HEK293 (cell line): ENCODE data around the gene MED6.

ENCODE experiments used
- CTCF ChIA-PET: fragments of 350-600 bp; formaldehyde crosslinking; extraction: SDS; loops from one replicate; lab custom pipeline; 2021; ENCODE audit warnings: antibody characterized with exemption; lab: Yijun Ruan, JAX
- POLR2A ChIA-PET: fragments of 300-600 bp; formaldehyde crosslinking; extraction: SDS; loops from one replicate; lab custom pipeline; 2020; ENCODE audit warnings: antibody characterized with exemption, inconsistent platforms; lab: Yijun Ruan, JAX
- H3K27ac ChIP-seq: fragments of 200-500 bp; sonication (Bioruptor generic); 2 replicates; pipeline ENCODE4 v1.5.1; 2014; ENCODE audit warnings: low read depth, low read length, control low read depth, inconsistent platforms; ENCODE audit errors: extremely low read depth
- H3K36me3 ChIP-seq, 2 experiments: fragments of 200-500 bp in 1 of 2; sonication (Bioruptor generic) in 1 of 2; 1 replicate in 1 of 2; 2 replicates in 1 of 2; pipeline ENCODE4 v1.5.1; 2014 to 2017; ENCODE audit warnings: inconsistent platforms in 2 of 2, low read length in 2 of 2; ENCODE audit not compliant: control insufficient read depth in 2 of 2, insufficient read depth in 1 of 2
- H3K4me1 ChIP-seq: fragments of 200-500 bp; sonication (Bioruptor generic); 2 replicates; pipeline ENCODE4 v1.5.1; 2014; ENCODE audit warnings: mild to moderate bottlenecking, low read length, inconsistent platforms; ENCODE audit not compliant: control insufficient read depth, insufficient read depth
- H3K4me3 ChIP-seq: 2 replicates; pipeline ENCODE4 v1.5.1; 2011; ENCODE audit warnings: low read depth, mild to moderate bottlenecking, control low read depth, low read length, moderate library complexity
- H3K9me3 ChIP-seq: fragments of 200-500 bp; sonication (Bioruptor generic); 2 replicates; pipeline ENCODE4 v1.5.1; 2014; ENCODE audit warnings: low read depth, low read length, inconsistent platforms; ENCODE audit not compliant: control insufficient read depth, insufficient read depth
- HOXD13 ChIP-seq: sonication (generic); formaldehyde crosslinking; IDR thresholded peaks from 2 replicates; pipeline ENCODE4 v1.8.0; 2022; ENCODE audit warnings: missing genetic modification reagents, borderline replicate concordance
- IKZF3 ChIP-seq: fragments of 450-650 bp; IDR thresholded peaks from 2 replicates; pipeline ENCODE4 v1.5.0; 2018; ENCODE audit warnings: missing biosample characterization, mild to moderate bottlenecking, missing genetic modification characterization, moderate library complexity
- RBAK ChIP-seq: fragments of 450-650 bp; formaldehyde crosslinking; IDR thresholded peaks from 2 replicates; pipeline ENCODE4 v1.5.1; 2016; ENCODE audit warnings: missing biosample characterization, missing genetic modification characterization
- ZBTB17 ChIP-seq: fragments of 450-650 bp; formaldehyde crosslinking; IDR thresholded peaks from 2 replicates; pipeline ENCODE4 v1.5.1; 2016; ENCODE audit warnings: missing biosample characterization, missing genetic modification characterization
- ZBTB21 ChIP-seq: fragments of 450-650 bp; formaldehyde crosslinking; IDR thresholded peaks from 2 replicates; pipeline ENCODE4 v1.5.1; 2017; ENCODE audit warnings: missing biosample characterization, missing genetic modification characterization
- ZFP41 ChIP-seq: fragments of 450-650 bp; formaldehyde crosslinking; IDR thresholded peaks from 2 replicates; pipeline ENCODE4 v1.5.1; 2016; ENCODE audit warnings: missing biosample characterization, missing genetic modification characterization, borderline replicate concordance
- ZNF140 ChIP-seq: fragments of 450-650 bp; formaldehyde crosslinking; IDR thresholded peaks from 2 replicates; pipeline ENCODE4 v1.5.1; 2016; ENCODE audit warnings: missing biosample characterization, missing genetic modification characterization
- ZNF184 ChIP-seq: fragments of 450-650 bp; IDR thresholded peaks from 2 replicates; pipeline ENCODE4 v1.5.1; 2018; ENCODE audit warnings: missing biosample characterization, mild to moderate bottlenecking, missing genetic modification characterization
- ZNF221 ChIP-seq: fragments of 450-650 bp; formaldehyde crosslinking; IDR thresholded peaks from 2 replicates; pipeline ENCODE4 v1.5.1; 2017; ENCODE audit warnings: missing biosample characterization, missing genetic modification characterization, borderline replicate concordance
- ZNF266 ChIP-seq: fragments of 450-650 bp; formaldehyde crosslinking; IDR thresholded peaks from 2 replicates; pipeline ENCODE4 v1.5.1; 2016; ENCODE audit warnings: missing biosample characterization, missing genetic modification characterization, low read depth
- ZNF350 ChIP-seq: fragments of 450-650 bp; formaldehyde crosslinking; IDR thresholded peaks from 2 replicates; pipeline ENCODE4 v1.5.0; 2017; ENCODE audit warnings: missing biosample characterization, mild to moderate bottlenecking, missing genetic modification characterization
- ZNF366 ChIP-seq: fragments of 450-650 bp; formaldehyde crosslinking; conservative IDR thresholded peaks from 2 replicates; pipeline ENCODE4 v1.5.1; 2016; ENCODE audit warnings: missing biosample characterization, missing genetic modification characterization
- ZNF37A ChIP-seq: fragments of 450-650 bp; IDR thresholded peaks from 2 replicates; pipeline ENCODE4 v1.5.1; 2018; ENCODE audit warnings: missing biosample characterization, missing genetic modification characterization
- ZNF624 ChIP-seq: fragments of 450-650 bp; formaldehyde crosslinking; IDR thresholded peaks from 2 replicates; pipeline ENCODE4 v1.5.1; 2017; ENCODE audit warnings: missing biosample characterization, missing genetic modification characterization
- ZNF629 ChIP-seq: fragments of 450-650 bp; formaldehyde crosslinking; IDR thresholded peaks from 2 replicates; pipeline ENCODE4 v1.5.1; 2017; ENCODE audit warnings: missing biosample characterization, missing genetic modification characterization
- ZNF660 ChIP-seq: fragments of 450-650 bp; IDR thresholded peaks from 2 replicates; pipeline ENCODE4 v1.5.1; 2018; ENCODE audit warnings: missing biosample characterization, mild to moderate bottlenecking, missing genetic modification characterization
- ZNF677 ChIP-seq: fragments of 450-650 bp; IDR thresholded peaks from 2 replicates; pipeline ENCODE4 v1.5.0; 2018; ENCODE audit warnings: missing biosample characterization, mild to moderate bottlenecking, missing genetic modification characterization, moderate library complexity
- ZNF791 ChIP-seq: fragments of 450-650 bp; formaldehyde crosslinking; IDR thresholded peaks from 2 replicates; pipeline ENCODE4 v1.5.1; 2016; ENCODE audit warnings: missing biosample characterization, missing genetic modification characterization
- ZNF792 ChIP-seq: fragments of 450-650 bp; formaldehyde crosslinking; IDR thresholded peaks from 2 replicates; pipeline ENCODE4 v1.5.1; 2016; ENCODE audit warnings: missing biosample characterization, missing genetic modification characterization
- TF ChIP-seq, protein P1 (sequence below): fragments of 450-650 bp; formaldehyde crosslinking; IDR thresholded peaks from 2 replicates; pipeline ENCODE4 v1.5.1; 2016; ENCODE audit warnings: missing biosample characterization, missing genetic modification characterization
- TF ChIP-seq, protein P2 (sequence below): fragments of 450-650 bp; formaldehyde crosslinking; IDR thresholded peaks from 2 replicates; pipeline ENCODE4 v1.5.1; 2016; ENCODE audit warnings: missing biosample characterization, missing genetic modification characterization
- TF ChIP-seq, protein P3 (sequence below): fragments of 450-650 bp; formaldehyde crosslinking; IDR thresholded peaks from 2 replicates; pipeline ENCODE4 v1.5.1; 2016; ENCODE audit warnings: missing biosample characterization, missing genetic modification characterization

Gene MED6

DNA sequence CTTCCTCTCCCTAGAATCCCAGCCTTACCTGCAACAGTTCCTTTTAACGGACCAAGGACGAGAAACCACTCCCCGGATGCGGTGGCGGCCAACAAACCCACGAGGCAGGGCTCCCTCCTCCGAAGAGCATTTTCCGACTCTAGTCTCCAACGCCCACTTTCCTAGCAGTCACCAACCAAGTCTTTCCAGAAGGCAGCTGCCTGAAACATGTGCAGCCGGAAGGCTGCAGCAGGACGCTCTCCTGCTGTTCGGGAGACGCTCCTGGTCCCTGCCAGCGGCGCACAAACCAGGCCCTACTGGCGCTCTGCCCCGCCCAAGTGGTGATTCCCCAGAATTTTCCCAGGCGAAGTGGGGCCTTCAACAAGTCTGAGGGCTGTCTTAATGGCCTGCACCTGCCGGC, 44.6 kb downstream of the MED6 start (continued):
- TF ChIP-seq ZNF791 (tag by site-specific recombination) (no peak), ZFP41 (tag by site-specific recombination) (no peak), ZNF660 (tag by site-specific recombination) (no peak)

DNA sequence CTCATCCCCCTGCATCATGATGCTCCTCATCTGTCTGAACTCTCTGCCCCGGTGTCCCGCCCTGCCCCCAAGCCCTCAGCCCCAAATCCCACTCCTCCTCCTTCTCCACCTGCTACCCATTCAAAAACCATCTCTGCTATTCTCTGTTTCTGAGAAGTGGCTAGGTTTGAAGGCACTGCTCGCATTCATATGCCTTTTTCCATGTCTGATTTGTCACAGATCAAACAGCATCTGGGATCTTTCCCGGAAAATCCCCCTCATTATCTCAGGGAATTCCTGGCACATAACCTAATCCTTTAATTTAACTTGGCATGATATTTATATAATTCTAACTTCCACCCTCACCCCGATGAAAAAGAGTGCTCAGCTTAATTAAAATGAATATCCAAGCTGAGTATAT, 62.4 kb downstream of the MED6 start:
- Histone ChIP-seq H3K27ac (no peak overlapping the region), H3K4me3 (no peak overlapping the region)
- no peak for TF ChIP-seq ZBTB17 (tag by site-specific recombination)
- TF ChIP-seq ZNF792 (tag by site-specific recombination): no peak
- TF ChIP-seq ZNF624 (tag by site-specific recombination): no peak
- TF ChIP-seq ZNF629 (tag by site-specific recombination): no peak
- no peak for TF ChIP-seq ZNF366 (tag by site-specific recombination)
- no peak for TF ChIP-seq ZBTB21 (tag by site-specific recombination)
- no peak for TF ChIP-seq ZNF350 (tag by site-specific recombination)
- TF ChIP-seq, protein P1, sequence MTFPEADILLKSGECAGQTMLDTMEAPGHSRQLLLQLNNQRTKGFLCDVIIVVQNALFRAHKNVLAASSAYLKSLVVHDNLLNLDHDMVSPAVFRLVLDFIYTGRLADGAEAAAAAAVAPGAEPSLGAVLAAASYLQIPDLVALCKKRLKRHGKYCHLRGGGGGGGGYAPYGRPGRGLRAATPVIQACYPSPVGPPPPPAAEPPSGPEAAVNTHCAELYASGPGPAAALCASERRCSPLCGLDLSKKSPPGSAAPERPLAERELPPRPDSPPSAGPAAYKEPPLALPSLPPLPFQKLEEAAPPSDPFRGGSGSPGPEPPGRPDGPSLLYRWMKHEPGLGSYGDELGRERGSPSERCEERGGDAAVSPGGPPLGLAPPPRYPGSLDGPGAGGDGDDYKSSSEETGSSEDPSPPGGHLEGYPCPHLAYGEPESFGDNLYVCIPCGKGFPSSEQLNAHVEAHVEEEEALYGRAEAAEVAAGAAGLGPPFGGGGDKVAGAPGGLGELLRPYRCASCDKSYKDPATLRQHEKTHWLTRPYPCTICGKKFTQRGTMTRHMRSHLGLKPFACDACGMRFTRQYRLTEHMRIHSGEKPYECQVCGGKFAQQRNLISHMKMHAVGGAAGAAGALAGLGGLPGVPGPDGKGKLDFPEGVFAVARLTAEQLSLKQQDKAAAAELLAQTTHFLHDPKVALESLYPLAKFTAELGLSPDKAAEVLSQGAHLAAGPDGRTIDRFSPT (tag by site-specific recombination): no peak
- no peak for TF ChIP-seq RBAK (tag by site-specific recombination)
- no peak for TF ChIP-seq ZNF140 (tag by site-specific recombination)
- TF ChIP-seq ZNF266 (tag by site-specific recombination): no peak
- TF ChIP-seq ZNF677 (tag by site-specific recombination): no peak
- TF ChIP-seq, protein P2, sequence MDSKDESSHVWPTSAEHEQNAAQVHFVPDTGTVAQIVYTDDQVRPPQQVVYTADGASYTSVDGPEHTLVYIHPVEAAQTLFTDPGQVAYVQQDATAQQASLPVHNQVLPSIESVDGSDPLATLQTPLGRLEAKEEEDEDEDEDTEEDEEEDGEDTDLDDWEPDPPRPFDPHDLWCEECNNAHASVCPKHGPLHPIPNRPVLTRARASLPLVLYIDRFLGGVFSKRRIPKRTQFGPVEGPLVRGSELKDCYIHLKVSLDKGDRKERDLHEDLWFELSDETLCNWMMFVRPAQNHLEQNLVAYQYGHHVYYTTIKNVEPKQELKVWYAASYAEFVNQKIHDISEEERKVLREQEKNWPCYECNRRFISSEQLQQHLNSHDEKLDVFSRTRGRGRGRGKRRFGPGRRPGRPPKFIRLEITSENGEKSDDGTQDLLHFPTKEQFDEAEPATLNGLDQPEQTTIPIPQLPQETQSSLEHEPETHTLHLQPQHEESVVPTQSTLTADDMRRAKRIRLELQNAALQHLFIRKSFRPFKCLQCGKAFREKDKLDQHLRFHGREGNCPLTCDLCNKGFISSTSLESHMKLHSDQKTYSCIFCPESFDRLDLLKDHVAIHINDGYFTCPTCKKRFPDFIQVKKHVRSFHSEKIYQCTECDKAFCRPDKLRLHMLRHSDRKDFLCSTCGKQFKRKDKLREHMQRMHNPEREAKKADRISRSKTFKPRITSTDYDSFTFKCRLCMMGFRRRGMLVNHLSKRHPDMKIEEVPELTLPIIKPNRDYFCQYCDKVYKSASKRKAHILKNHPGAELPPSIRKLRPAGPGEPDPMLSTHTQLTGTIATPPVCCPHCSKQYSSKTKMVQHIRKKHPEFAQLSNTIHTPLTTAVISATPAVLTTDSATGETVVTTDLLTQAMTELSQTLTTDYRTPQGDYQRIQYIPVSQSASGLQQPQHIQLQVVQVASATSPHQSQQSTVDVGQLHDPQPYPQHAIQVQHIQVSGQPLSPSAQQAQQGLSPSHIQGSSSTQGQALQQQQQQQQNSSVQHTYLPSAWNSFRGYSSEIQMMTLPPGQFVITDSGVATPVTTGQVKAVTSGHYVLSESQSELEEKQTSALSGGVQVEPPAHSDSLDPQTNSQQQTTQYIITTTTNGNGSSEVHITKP (tag by site-specific recombination): no peak
- no peak for TF ChIP-seq IKZF3 (tag by site-specific recombination)
- no peak for TF ChIP-seq ZNF184 (tag by site-specific recombination)
- no peak for TF ChIP-seq ZNF37A (tag by site-specific recombination)
- no peak for TF ChIP-seq HOXD13 (CRISPR knock-in tag)
- TF ChIP-seq, protein P3, sequence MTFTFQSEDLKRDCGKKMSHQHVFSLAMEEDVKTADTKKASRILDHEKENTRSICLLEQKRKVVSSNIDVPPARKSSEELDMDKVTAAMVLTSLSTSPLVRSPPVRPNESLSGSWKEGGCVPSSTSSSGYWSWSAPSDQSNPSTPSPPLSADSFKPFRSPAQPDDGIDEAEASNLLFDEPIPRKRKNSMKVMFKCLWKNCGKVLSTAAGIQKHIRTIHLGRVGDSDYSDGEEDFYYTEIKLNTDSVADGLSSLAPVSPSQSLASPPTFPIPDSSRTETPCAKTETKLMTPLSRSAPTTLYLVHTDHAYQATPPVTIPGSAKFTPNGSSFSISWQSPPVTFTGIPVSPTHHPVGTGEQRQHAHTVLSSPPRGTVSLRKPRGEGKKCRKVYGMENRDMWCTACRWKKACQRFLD (tag by site-specific recombination): no peak
- no peak for TF ChIP-seq ZNF221 (tag by site-specific recombination)
- no peak for TF ChIP-seq ZNF660 (tag by site-specific recombination)
- TF ChIP-seq, all 188 proteins: peak for 0
- no peaks in the 10 kb centered on the region for H3K9me3 ChIP-seq
- H3K36me3 ChIP-seq: no peaks in the 10 kb centered on the region
- ChIA-PET POLR2A (no interaction called here), CTCF (no interaction called here)
- H3K4me1 ChIP-seq: no peaks in the 10 kb centered on the region
